AG04450 (cell line): ENCODE measurements around the gene FBXL15. TPM values are rescaled to one million over a fixed set of nuclear protein-coding genes. Genes with fewer than 3 reads are reported as not detected.

Experiments used
- CTCF ChIA-PET: fragments of 300-600, 350-600 bp; formaldehyde crosslinking; extraction: SDS; loops from one replicate; lab custom pipeline; 2022; ENCODE audit warnings: antibody characterized with exemption, inconsistent platforms; lab: Charles Lee
- POLR2A ChIA-PET: fragments of 350-600 bp; formaldehyde crosslinking; extraction: SDS; loops from one replicate; lab custom pipeline; 2021; ENCODE audit warnings: antibody characterized with exemption, inconsistent platforms; lab: Yijun Ruan, JAX
- DNase-seq: peaks from one replicate; pipeline ENCODE4 v3.0.0-alpha.2; 2011; ENCODE audit warnings: low read depth, low spot score
- H3K27ac ChIP-seq: one replicate; pipeline ENCODE4 v1.5.1; 2012; ENCODE audit warnings: low read depth, low read length, control low read depth
- H3K27me3 ChIP-seq: one replicate; pipeline ENCODE4 v1.6.0; 2012; ENCODE audit warnings: low read length; ENCODE audit not compliant: control insufficient read depth, insufficient read depth
- H3K4me3 ChIP-seq: 2 replicates; pipeline ENCODE4 v1.5.1; 2011; ENCODE audit warnings: mild to moderate bottlenecking, low read depth, low read length, control low read depth
- H3K9me3 ChIP-seq: 2 replicates; pipeline ENCODE4 v1.5.1; 2012; ENCODE audit warnings: low read length; ENCODE audit not compliant: control insufficient read depth, insufficient read depth
- CTCF ChIP-seq: IDR thresholded peaks from 2 replicates; pipeline ENCODE4 v1.5.1; 2011; ENCODE audit warnings: low read depth, low read length, control low read depth, inconsistent platforms
- polyA plus RNA-seq: library from polyadenylated mRNA; depleted of rRNA; stranded (reverse); fragments of >200 nt; gene quantifications from 2 replicates; pipeline ENCODE4 v1.2.3, GENCODE V29; 2011

The FBXL15 gene
- polyA plus RNA-seq, 1 experiment, result 2.7 TPM

DNA sequence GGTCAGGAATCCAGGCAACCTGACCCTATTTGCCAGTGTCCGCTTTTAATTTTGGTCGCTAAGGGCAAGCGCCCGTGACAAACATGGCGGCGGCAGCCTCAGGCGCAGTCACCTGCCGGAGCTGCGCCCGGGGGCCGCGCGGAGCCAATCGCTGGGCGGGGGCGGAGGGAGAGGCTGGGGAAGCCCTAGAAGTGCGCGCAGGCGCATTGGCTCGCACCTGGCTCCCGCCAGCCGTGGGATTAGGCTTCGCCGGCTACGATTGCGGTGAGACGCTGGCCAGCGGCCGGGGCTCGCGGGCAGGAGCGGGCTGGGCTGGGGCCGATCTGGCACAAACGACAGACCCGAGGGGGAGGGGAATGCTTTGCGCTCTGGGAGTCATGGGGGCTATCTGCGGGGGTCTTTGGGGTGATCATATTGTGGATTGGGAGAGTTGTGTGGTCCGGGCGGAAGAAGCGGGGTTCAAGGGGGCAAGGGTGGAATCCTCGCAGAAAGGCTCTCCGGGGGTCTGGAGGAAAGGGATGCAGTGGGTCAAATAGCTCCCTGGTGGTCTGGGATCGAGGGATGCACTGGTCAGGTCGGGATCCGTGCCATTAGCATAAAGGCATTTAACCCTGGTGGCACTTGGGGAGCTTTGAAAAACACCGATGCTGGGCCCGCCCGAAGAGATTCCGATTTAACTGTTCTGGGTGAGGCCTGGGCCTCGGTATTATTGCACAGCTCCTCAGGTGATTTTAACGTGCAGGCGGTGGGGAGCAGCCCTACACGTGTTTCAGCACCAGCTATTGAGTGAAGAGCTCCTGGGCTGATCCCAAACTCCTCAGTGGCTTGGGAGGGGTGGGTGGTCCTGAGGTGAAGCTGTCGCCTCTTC is 40.8 kb downstream of the FBXL15 start:
- Histone ChIP-seq H3K27ac (no peak overlapping the region), H3K9me3 (no peaks in the 10 kb centered on the region), H3K4me3 (peak overlapping the region; percentile 64), H3K27me3 (peaks cover 8% of the 10 kb centered on the region)
- POLR2A ChIA-PET, result interaction anchor here (0.7 kb wide), 1 partner anchor 55 kb away, joined by 3 read pairs; no protein-coding TSS in a partner anchor
- TF ChIP-seq CTCF, result no peak
- CTCF ChIA-PET, result interaction anchor here (0.6 to 1.3 kb wide), 4 partner anchors 12 to 76 kb away, joined by 3 to 6 read pairs (median 5); no protein-coding TSS in a partner anchor
- no peak for DNase-seq

- TF ChIP-seq CTCF, result no peak
- H3K27ac ChIP-seq, result no peak overlapping the region
- H3K4me3 ChIP-seq, result no peak overlapping the region
- ChIA-PET POLR2A (no interaction called here), CTCF (interaction anchor here (0.5 to 1.5 kb wide), 5 partner anchors 13 to 681 kb away, joined by 3 to 4 read pairs (median 3); no protein-coding TSS in a partner anchor)
- no peaks in the 10 kb centered on the region for H3K9me3 ChIP-seq
- peaks cover 8% of the 10 kb centered on the region for H3K27me3 ChIP-seq
- DNase-seq, result no peak
Observed at GRCh38 chr10:102462512-102463054, 41.9 kb downstream of the FBXL15 start.

DNA sequence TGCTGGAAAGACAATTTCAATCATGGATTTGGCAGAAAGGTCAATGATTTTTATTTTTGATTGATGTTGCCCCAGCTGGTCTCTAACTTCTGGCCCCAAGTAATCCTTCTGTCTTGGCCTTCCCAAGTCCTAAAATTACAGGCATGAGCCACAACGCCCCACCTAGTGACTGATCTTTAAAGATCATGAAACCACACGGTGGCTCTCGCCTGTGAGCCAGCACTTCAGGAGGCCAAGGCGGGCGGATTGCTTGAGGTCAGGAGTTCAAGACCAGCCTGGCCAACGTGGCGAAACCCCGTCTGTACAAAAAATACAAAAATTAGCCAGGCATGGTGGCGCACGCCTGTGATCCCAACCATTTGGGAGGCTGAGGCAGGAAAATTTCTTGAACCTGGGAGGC is 43.3 kb downstream of the FBXL15 start:
- H3K9me3 ChIP-seq, result no peaks in the 10 kb centered on the region
- no peak for DNase-seq
- POLR2A ChIA-PET, result no interaction called here
- CTCF ChIA-PET, result interaction anchor here (1.5 kb wide), 1 partner anchor 64 kb away, joined by 3 read pairs; no protein-coding TSS in a partner anchor
- H3K27ac ChIP-seq, result no peak overlapping the region
- peaks cover 8% of the 10 kb centered on the region for H3K27me3 ChIP-seq
- no peak for TF ChIP-seq CTCF
- H3K4me3 ChIP-seq, result no peak overlapping the region

DNA sequence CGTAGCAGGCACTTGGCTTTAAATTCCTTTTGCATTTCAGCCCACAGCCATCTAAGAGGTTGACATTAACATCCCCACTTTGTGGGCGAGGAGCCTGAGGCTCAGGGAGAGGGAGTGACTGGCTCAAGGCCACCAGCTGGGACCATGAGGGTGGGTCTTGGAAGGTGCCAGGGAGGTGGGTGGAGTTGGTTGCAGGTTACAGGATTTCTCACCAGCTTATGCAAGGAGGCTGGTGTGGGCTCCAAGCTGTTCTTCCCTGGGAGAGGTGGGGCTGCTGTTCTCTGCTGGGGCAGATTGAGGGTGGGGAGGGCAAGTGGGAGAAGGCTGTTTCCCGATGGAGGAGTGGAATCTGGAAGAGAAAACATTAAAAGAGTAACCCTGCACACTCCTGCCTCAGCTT is 44.8 kb downstream of the FBXL15 start:
- Histone ChIP-seq H3K9me3 (no peaks in the 10 kb centered on the region), H3K27ac (no peak overlapping the region), H3K27me3 (peaks cover 8% of the 10 kb centered on the region), H3K4me3 (no peak overlapping the region)
- ChIA-PET CTCF (no interaction called here), POLR2A (no interaction called here)
- DNase-seq, result no peak
- TF ChIP-seq CTCF, result no peak
